Embryonic facial prominence (tissue), 1 donor: Measurements from ENCODE around the gene CCDC85B.

Source experiments
- DNase-seq: peaks from one replicate; pipeline ENCODE4 v3.0.0-alpha.2; 2016; ENCODE audit errors: extremely low spot score

Gene CCDC85B

DNA sequence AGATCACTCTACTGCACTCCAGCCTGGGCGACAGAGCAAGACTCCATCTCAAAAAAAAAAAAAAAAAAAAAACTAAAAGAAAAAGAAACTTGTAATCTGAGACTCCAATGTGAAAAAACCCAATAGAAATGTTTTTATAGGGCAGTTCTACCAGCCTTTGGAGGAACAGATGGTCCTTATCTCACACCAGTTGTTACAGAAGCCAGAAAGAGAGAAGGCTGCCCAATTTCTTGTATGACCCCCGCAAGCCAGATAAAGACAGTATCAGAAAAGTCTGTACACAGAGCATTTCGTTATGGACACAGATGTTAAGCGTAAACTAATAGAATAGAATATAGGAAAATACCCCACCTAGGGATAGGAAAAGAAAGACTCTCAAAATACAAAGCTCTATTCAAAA lies 43.5 kb downstream of the CCDC85B start:
- DNase-seq: no peak

DNA sequence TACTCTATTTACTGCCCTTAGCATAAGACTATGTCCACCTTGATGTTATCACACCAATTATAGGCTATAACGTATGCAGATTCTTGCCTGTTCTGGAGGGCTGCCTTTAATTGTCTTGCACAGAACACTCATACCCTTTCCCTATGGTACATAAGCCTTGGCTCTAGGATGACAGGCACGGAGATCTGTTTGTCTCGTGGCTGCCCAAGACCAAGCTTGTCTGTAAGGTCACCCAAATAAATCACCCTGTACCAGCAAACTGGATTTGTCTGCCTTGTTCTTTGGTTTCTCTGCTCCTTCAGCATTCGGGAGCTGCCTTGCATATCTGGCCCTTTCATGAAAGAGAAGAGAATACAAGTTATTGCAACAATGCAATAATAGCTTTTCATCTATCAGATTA lies 47.3 kb downstream of the CCDC85B start:
- no peak for DNase-seq
